Activated CD8-positive, alpha-beta memory T cell treated with anti-CD3 and anti-CD28 coated beads, Interleukin-2, amount 10 ng/mL, durations not matched to agents 7 days and 5 days (primary cell): Measurements from ENCODE around the gene HSF4. TPM values are rescaled to one million over a fixed set of nuclear protein-coding genes. Genes with fewer than 3 reads are reported as not detected.

Experiments
- ATAC-seq: fragments of 150-1000 bp; cut with Tn5 transposase; one replicate; pipeline ENCODE4 v1.10.0; 2021; ENCODE audit warnings: moderate library complexity
- CTCF ChIA-PET: fragments of 350-600 bp; sonication (Branson Sonifier 250); formaldehyde crosslinking; loops from one replicate; lab custom pipeline; 2021; ENCODE audit warnings: antibody characterized with exemption; lab: Charles Lee
- DNase-seq: peaks from one replicate; pipeline ENCODE4 v3.0.0-alpha.2; 2020
- H3K27ac Mint-ChIP-seq: one replicate; pipeline ENCODE4 v1.8.0; 2021; ENCODE audit warnings: mild to moderate bottlenecking, mixed read lengths
- H3K27me3 Mint-ChIP-seq: one replicate; pipeline ENCODE4 v1.8.0; 2021; ENCODE audit warnings: mixed read lengths
- H3K36me3 Mint-ChIP-seq: one replicate; pipeline ENCODE4 v1.8.0; 2021; ENCODE audit warnings: mild to moderate bottlenecking, mixed read lengths
- H3K4me1 Mint-ChIP-seq: one replicate; pipeline ENCODE4 v1.8.0; 2021; ENCODE audit warnings: mixed read lengths
- H3K4me3 Mint-ChIP-seq: one replicate; pipeline ENCODE4 v1.8.0; 2021; ENCODE audit warnings: mild to moderate bottlenecking, moderate library complexity, mixed read lengths
- H3K9me3 Mint-ChIP-seq: one replicate; pipeline ENCODE4 v1.8.0; 2022; ENCODE audit warnings: low read depth, mixed read lengths
- total RNA-seq, 2 experiments: library from RNA; stranded (reverse); gene quantifications; one replicate each; pipeline ENCODE4 v1.2.3, GENCODE V29; 2021

Gene HSF4
- total RNA-seq, 2 experiments from 2014 or later: 15.0 to 43.7 TPM

DNA sequence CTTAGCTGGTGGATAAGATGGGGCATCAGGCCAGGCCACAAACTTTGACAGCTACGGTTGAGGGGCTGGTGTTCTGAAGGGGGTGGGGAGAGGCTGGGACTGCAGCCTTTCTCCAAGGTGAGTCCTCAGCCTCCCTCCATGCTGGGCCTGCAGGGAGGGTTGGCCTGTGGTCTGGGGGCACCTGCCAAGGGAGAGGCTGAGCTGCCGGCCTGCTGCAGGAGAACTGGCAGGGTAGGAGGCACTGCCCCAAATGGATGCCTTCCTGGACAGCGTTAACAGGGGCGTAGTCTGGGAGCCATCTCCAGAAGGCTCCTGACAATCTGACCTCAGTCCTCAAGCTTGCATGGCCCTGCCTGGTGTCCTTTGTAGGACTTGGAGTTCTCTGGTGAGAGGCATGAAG, 39.5 kb downstream of the HSF4 start:
- H3K27ac Mint-ChIP-seq: no peak overlapping the region
- H3K9me3 Mint-ChIP-seq: no peaks in the 10 kb centered on the region
- no peaks in the 10 kb centered on the region for H3K4me1 Mint-ChIP-seq
- peaks cover 7% of the 10 kb centered on the region for H3K36me3 Mint-ChIP-seq
- ATAC-seq (no peak), DNase-seq (no peak)
- CTCF ChIA-PET: interaction anchor here (1.0 kb wide), 1 partner anchor 15 kb away, joined by 3 read pairs; no protein-coding TSS in a partner anchor
- H3K27me3 Mint-ChIP-seq: no peaks in the 10 kb centered on the region
- no peak overlapping the region for H3K4me3 Mint-ChIP-seq

DNA sequence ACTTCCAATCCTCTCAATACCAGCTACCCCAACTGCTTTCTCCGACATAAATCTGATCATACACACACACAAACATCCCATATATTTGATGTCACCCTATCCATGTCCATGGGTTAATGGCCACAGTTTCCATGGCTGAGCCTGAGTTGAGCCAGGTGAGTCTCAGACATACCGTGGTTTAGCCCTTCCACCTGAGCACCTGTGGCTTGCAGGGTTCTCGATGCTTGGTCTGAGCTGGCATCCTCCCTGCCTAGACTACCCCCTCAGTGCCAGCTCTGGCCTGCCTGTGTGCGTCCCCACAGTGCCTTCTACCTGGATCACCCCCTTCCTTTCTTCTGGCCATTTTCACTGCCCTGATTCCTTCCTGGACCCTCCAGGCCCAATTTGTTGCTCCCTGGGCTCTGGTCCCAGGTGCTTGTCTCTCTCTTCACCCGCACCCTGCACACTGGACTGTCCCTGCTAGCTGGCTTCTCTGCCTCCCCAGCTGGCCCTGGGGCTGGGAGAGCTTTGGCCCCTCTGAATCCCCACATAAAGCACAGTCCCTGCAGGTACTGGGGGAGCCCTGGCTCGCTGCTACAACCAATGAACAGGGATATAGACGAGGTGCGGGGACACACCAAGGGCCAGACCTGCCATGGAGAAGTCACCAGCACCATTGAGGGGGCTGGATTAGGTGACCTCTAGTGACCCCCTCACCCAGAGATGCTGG, 41.7 kb downstream of the HSF4 start:
- Mint-ChIP-seq H3K4me1 (no peaks in the 10 kb centered on the region), H3K27me3 (no peaks in the 10 kb centered on the region), H3K9me3 (no peaks in the 10 kb centered on the region), H3K4me3 (no peak overlapping the region), H3K27ac (no peak overlapping the region), H3K36me3 (peaks cover under 1% of the 10 kb centered on the region)
- DNase-seq: no peak
- ATAC-seq: no peak
- CTCF ChIA-PET: no interaction called here

DNA sequence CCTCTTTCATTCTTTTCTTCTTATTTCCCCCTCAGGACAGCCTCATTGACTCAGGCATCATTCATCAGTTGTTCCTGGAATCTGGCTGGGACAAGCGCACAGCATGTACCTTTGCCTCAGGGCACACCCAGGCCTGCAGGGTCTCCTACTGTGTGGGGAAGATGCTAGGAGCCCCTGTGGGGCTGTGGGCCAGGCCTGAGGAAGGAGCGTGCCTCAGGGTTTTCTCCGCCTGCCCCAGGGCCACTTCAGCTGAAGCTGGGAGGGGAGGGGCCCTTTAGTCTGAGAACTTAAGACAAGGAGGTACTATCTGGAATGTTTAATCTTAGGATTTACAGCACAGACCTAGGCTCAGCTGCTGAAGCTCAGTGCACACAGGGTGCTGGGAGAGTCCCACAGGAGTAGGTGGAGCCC, 42.3 kb downstream of the HSF4 start:
- Mint-ChIP-seq H3K4me1 (no peaks in the 10 kb centered on the region), H3K27ac (no peak overlapping the region), H3K27me3 (no peaks in the 10 kb centered on the region), H3K9me3 (no peaks in the 10 kb centered on the region), H3K4me3 (no peak overlapping the region), H3K36me3 (no peaks in the 10 kb centered on the region)
- CTCF ChIA-PET: interaction anchor here (0.6 kb wide), 1 partner anchor 12 kb away, joined by 3 read pairs; no protein-coding TSS in a partner anchor
- no peak for DNase-seq
- ATAC-seq: no peak

- DNase-seq (no peak), ATAC-seq (no peak)
- H3K27ac Mint-ChIP-seq: no peak overlapping the region
These were observed 42.9 kb downstream of the HSF4 start for GRCh38 chr16:67207249-67208091.

GRCh38 chr16:67208154-67208896, 43.8 kb downstream of the HSF4 start:
- DNase-seq: no peak
- ATAC-seq: no peak
- Mint-ChIP-seq H3K4me1 (no peaks in the 10 kb centered on the region), H3K36me3 (no peaks in the 10 kb centered on the region), H3K27ac (no peak overlapping the region), H3K4me3 (no peak overlapping the region), H3K9me3 (no peaks in the 10 kb centered on the region), H3K27me3 (no peaks in the 10 kb centered on the region)
- CTCF ChIA-PET: interaction anchor here (1.8 kb wide), 1 partner anchor 10 kb away, joined by 9 read pairs; the partner anchor contains the start of gene ELMO3

More at GRCh38 chr16:67207249-67208091, 42.9 kb downstream of the HSF4 start:
- Mint-ChIP-seq H3K36me3 (no peaks in the 10 kb centered on the region), H3K4me1 (no peaks in the 10 kb centered on the region), H3K4me3 (no peak overlapping the region), H3K27me3 (no peaks in the 10 kb centered on the region), H3K9me3 (no peaks in the 10 kb centered on the region)
- CTCF ChIA-PET: interaction anchor here (0.6 to 1.8 kb wide), 2 partner anchors 9 to 11 kb away, joined by 3 to 9 read pairs; partner anchors contain the start of gene ELMO3

- Mint-ChIP-seq H3K4me1 (no peaks in the 10 kb centered on the region), H3K27ac (no peak overlapping the region), H3K27me3 (no peaks in the 10 kb centered on the region), H3K9me3 (no peaks in the 10 kb centered on the region), H3K4me3 (no peak overlapping the region), H3K36me3 (no peaks in the 10 kb centered on the region)
- CTCF ChIA-PET: interaction anchor here (1.0 kb wide), 1 partner anchor 38 kb away, joined by 3 read pairs; the partner anchor contains the start of gene FHOD1
- DNase-seq (no peak), ATAC-seq (no peak)
These were observed 45.0 kb downstream of the HSF4 start for GRCh38 chr16:67209565-67209964.

GRCh38 chr16:67210069-67210937, 45.8 kb downstream of the HSF4 start:
- H3K27me3 Mint-ChIP-seq: no peaks in the 10 kb centered on the region

GRCh38 chr16:67211674-67212073, 47.1 kb downstream of the HSF4 start:
- Mint-ChIP-seq H3K4me1 (no peaks in the 10 kb centered on the region), H3K36me3 (no peaks in the 10 kb centered on the region), H3K9me3 (no peaks in the 10 kb centered on the region), H3K27me3 (no peaks in the 10 kb centered on the region), H3K4me3 (no peak overlapping the region), H3K27ac (no peak overlapping the region)
- CTCF ChIA-PET: interaction anchor here (0.8 to 1.3 kb wide), 2 partner anchors 12 to 67 kb away, joined by 3 to 4 read pairs; no protein-coding TSS in a partner anchor
- DNase-seq (no peak), ATAC-seq (no peak)

More at GRCh38 chr16:67210069-67210937, 45.8 kb downstream of the HSF4 start:
- no peak overlapping the region for H3K4me3 Mint-ChIP-seq
- no peak for ATAC-seq
- no peak overlapping the region for H3K27ac Mint-ChIP-seq
- CTCF ChIA-PET: interaction anchor here (0.8 to 1.0 kb wide), 2 partner anchors 13 to 37 kb away, joined by 3 read pairs; partner anchors contain the start of gene FHOD1
- no peaks in the 10 kb centered on the region for H3K36me3 Mint-ChIP-seq
- no peaks in the 10 kb centered on the region for H3K4me1 Mint-ChIP-seq
- no peak for DNase-seq
- H3K9me3 Mint-ChIP-seq: no peaks in the 10 kb centered on the region

DNA sequence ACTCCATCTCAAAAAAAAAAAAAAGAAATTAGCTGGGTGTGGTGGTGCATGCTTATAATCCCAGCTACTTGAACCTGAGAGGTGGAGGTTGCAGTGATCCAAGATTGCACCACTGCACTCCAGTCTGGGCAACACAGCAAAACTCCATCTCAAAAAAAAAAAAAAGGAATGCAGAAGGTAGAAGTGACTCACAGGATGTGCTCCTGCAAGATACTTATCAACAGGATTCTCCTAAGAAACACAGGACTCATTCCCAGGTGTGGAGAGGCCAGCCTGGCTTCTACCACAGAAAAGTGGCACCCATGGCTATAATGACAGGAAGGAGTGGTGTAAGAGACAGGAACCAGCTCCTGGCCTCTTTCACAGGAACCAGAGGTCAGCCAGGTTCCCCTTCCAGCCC, 48.2 kb downstream of the HSF4 start:
- Mint-ChIP-seq H3K4me1 (no peaks in the 10 kb centered on the region), H3K4me3 (no peak overlapping the region), H3K27ac (no peak overlapping the region), H3K36me3 (no peaks in the 10 kb centered on the region), H3K9me3 (no peaks in the 10 kb centered on the region), H3K27me3 (no peaks in the 10 kb centered on the region)
- ATAC-seq (no peak), DNase-seq (no peak)
- CTCF ChIA-PET: interaction anchor here (1.1 kb wide), 1 partner anchor 603 kb away, joined by 3 read pairs; no protein-coding TSS in a partner anchor

DNA sequence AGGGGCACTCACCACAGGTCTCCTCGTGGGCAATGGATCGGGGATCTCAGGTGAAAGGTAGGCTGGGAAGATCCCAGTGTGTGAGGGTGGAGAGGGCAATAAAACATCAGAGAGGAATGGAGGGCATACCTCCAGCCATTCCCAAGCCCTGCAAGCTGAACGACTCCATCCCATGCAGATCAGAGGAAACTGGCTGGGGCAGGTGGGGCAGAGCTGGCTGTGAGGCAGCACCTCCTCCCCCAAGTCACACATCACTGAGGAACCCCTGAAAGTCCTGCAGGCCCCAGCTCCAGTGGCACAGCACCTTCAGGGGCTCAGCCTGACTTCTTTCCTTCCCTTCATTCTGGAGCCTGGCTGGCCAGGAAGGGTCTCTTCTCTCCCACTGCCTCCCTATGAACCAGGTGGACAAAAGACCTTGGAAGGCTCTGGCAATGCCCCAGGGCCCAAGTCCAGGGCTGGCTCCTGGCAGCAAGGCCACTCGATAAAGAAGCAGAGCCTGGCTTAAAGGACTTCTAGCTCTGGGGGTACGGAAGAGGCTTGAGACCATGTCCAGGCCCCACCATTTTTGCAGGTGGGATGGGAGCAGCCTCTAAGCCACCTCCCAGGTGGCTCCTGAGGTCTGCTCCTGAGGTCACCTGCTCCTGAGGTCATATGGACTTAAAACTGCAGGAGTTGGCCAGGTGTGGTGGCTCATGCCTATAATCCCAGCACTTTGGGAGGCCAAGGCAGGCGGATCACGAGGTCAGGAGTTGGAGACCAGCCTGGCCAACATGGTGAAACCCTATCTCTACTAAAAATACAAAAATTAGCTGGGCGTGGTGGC, 48.9 kb downstream of the HSF4 start:
- no peak for ATAC-seq
- H3K9me3 Mint-ChIP-seq: no peaks in the 10 kb centered on the region
- no peaks in the 10 kb centered on the region for H3K4me1 Mint-ChIP-seq
- no peaks in the 10 kb centered on the region for H3K36me3 Mint-ChIP-seq
- CTCF ChIA-PET: interaction anchor here (1.1 kb wide), 1 partner anchor 603 kb away, joined by 3 read pairs; no protein-coding TSS in a partner anchor
- H3K4me3 Mint-ChIP-seq: no peak overlapping the region
- DNase-seq: no peak
- no peak overlapping the region for H3K27ac Mint-ChIP-seq
- H3K27me3 Mint-ChIP-seq: no peaks in the 10 kb centered on the region

GRCh38 chr16:67215706-67216105, 51.2 kb downstream of the HSF4 start:
- no peaks in the 10 kb centered on the region for H3K9me3 Mint-ChIP-seq
- H3K4me1 Mint-ChIP-seq: no peaks in the 10 kb centered on the region
- no peaks in the 10 kb centered on the region for H3K36me3 Mint-ChIP-seq
- ATAC-seq: no peak
- no peak overlapping the region for H3K27ac Mint-ChIP-seq
- CTCF ChIA-PET: no interaction called here
- no peak overlapping the region for H3K4me3 Mint-ChIP-seq
- DNase-seq: no peak
- H3K27me3 Mint-ChIP-seq: no peaks in the 10 kb centered on the region
